Upper lobe of right lung (tissue), 1 donor: ENCODE data around the gene AMIGO2. TPM values are rescaled to one million over a fixed set of nuclear protein-coding genes. Genes with fewer than 3 reads are reported as not detected.

Experiments used
- ATAC-seq: fragments of 200-7000 bp; cut with Tn5 transposase; one replicate; pipeline ENCODE4 v1.9.1; 2020; ENCODE audit warnings: mild to moderate bottlenecking, moderate library complexity
- DNase-seq: peaks from one replicate; pipeline ENCODE4 v3.0.0-alpha.2; 2020
- H3K27ac ChIP-seq: fragments of 200-600 bp; one replicate; pipeline ENCODE4 v1.8.0; 2022
- H3K27me3 ChIP-seq: fragments of 200-600 bp; one replicate; pipeline ENCODE4 v1.8.0; 2022; ENCODE audit warnings: mild to moderate bottlenecking
- H3K36me3 ChIP-seq: fragments of 200-600 bp; one replicate; pipeline ENCODE4 v1.8.0; 2022
- H3K4me1 ChIP-seq: fragments of 200-600 bp; one replicate; pipeline ENCODE4 v1.8.0; 2022
- H3K4me3 ChIP-seq: fragments of 200-600 bp; one replicate; pipeline ENCODE4 v1.8.0; 2022; ENCODE audit warnings: mild to moderate bottlenecking
- H3K9me3 ChIP-seq: fragments of 200-600 bp; one replicate; pipeline ENCODE4 v1.8.0; 2022
- intact Hi-C: fragments of 100-400 bp; cut with DNase I; formaldehyde crosslinking; loops from one replicate; pipeline ENCODE4 v1.11.0; 2022
- total RNA-seq: library from RNA; stranded (reverse); fragmentation: NEBNext Ultra II Directional; extraction: Animal tissue kit (Norgen Biotek cat#: 25700); gene quantifications from one replicate; pipeline ENCODE4 v1.2.1, GENCODE V29; 2021
- TF ChIP-seq, protein P1 (sequence below): fragments of 200-600 bp; IDR thresholded peaks from one replicate; pipeline ENCODE4 v1.8.0; 2022; ENCODE audit warnings: antibody characterized with exemption
- donor health status: DM: no; HTN: yes; CAD: no; lungs with severe emphysema.

Gene AMIGO2
- total RNA-seq, 1 donor from 2014 or later = 22.8 TPM

- intact Hi-C loops = no loop called here
- H3K36me3 ChIP-seq = no peaks in the 10 kb centered on the region
- no peaks in the 10 kb centered on the region for H3K9me3 ChIP-seq
- no peak overlapping the region for H3K4me3 ChIP-seq
- TF ChIP-seq, protein P1, sequence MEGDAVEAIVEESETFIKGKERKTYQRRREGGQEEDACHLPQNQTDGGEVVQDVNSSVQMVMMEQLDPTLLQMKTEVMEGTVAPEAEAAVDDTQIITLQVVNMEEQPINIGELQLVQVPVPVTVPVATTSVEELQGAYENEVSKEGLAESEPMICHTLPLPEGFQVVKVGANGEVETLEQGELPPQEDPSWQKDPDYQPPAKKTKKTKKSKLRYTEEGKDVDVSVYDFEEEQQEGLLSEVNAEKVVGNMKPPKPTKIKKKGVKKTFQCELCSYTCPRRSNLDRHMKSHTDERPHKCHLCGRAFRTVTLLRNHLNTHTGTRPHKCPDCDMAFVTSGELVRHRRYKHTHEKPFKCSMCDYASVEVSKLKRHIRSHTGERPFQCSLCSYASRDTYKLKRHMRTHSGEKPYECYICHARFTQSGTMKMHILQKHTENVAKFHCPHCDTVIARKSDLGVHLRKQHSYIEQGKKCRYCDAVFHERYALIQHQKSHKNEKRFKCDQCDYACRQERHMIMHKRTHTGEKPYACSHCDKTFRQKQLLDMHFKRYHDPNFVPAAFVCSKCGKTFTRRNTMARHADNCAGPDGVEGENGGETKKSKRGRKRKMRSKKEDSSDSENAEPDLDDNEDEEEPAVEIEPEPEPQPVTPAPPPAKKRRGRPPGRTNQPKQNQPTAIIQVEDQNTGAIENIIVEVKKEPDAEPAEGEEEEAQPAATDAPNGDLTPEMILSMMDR = no peak
- H3K27me3 ChIP-seq = no peaks in the 10 kb centered on the region
- no peak overlapping the region for H3K27ac ChIP-seq
- no peak for DNase-seq
- ATAC-seq = no peak
- H3K4me1 ChIP-seq = peaks cover 9% of the 10 kb centered on the region
Measured at GRCh38 chr12:47034661-47035060, 45.1 kb downstream of the AMIGO2 start.

GRCh38 chr12:47033789-47034555 is 45.8 kb downstream of the AMIGO2 start:
- DNase-seq (no peak), ATAC-seq (no peak)
- intact Hi-C loops = no loop called here
- no peak overlapping the region for H3K4me3 ChIP-seq
- no peaks in the 10 kb centered on the region for H3K27me3 ChIP-seq
- H3K36me3 ChIP-seq = no peaks in the 10 kb centered on the region
- no peaks in the 10 kb centered on the region for H3K9me3 ChIP-seq
- peaks cover 9% of the 10 kb centered on the region for H3K4me1 ChIP-seq
- TF ChIP-seq, protein P1 = no peak
- H3K27ac ChIP-seq = no peak overlapping the region

GRCh38 chr12:47033081-47033480 is 46.7 kb downstream of the AMIGO2 start:
- H3K4me1 ChIP-seq = peaks cover 9% of the 10 kb centered on the region
- DNase-seq (peak; percentile 74), ATAC-seq (peak; percentile 97)

GRCh38 chr12:47032644-47033043 is 47.1 kb downstream of the AMIGO2 start:
- no peak for DNase-seq
- H3K4me3 ChIP-seq = no peak overlapping the region
- intact Hi-C loops = no loop called here
- peaks cover 9% of the 10 kb centered on the region for H3K4me1 ChIP-seq
- TF ChIP-seq, protein P1 = peak; percentile 60
- no peaks in the 10 kb centered on the region for H3K27me3 ChIP-seq
- H3K27ac ChIP-seq = no peak overlapping the region
- ATAC-seq = peak; percentile 73
- no peaks in the 10 kb centered on the region for H3K9me3 ChIP-seq
- no peaks in the 10 kb centered on the region for H3K36me3 ChIP-seq

More at GRCh38 chr12:47033081-47033480, 46.7 kb downstream of the AMIGO2 start:
- no peaks in the 10 kb centered on the region for H3K36me3 ChIP-seq
- no peaks in the 10 kb centered on the region for H3K27me3 ChIP-seq
- intact Hi-C loops = no loop called here
- H3K9me3 ChIP-seq = no peaks in the 10 kb centered on the region
- no peak overlapping the region for H3K4me3 ChIP-seq
- TF ChIP-seq, protein P1 = no peak
- H3K27ac ChIP-seq = no peak overlapping the region

GRCh38 chr12:47029903-47030302 is 49.9 kb downstream of the AMIGO2 start:
- Histone ChIP-seq H3K36me3 (no peaks in the 10 kb centered on the region), H3K4me1 (peaks cover 9% of the 10 kb centered on the region), H3K4me3 (no peak overlapping the region), H3K27ac (no peak overlapping the region), H3K9me3 (no peaks in the 10 kb centered on the region), H3K27me3 (no peaks in the 10 kb centered on the region)
- TF ChIP-seq, protein P1 = no peak
- ATAC-seq (no peak), DNase-seq (no peak)
- intact Hi-C loops = no loop called here
